Stimulated activated CD8-positive, alpha-beta memory T cell treated with anti-CD3 and anti-CD28 coated beads, Interleukin-4, amount 100 ng/mL, for 1 hour (primary cell): ENCODE measurements around the gene AASDHPPT.
A peak's percentile ranks its signal among the peaks of the same experiment; 100 is the strongest.
"Not testable (repeated sequence)": the region's sequence is repeated elsewhere in the genome, so short reads cannot be mapped to it uniquely, and the experiment has no call there.

Source experiments
- DNase-seq, 2 donors: peaks; one replicate each; pipeline ENCODE4 v3.0.0-alpha.2; 2020; ENCODE audit warnings: low read depth in 2 of 2, low spot score in 1 of 2

The AASDHPPT gene

GRCh38 chr11:106077609-106078455 lies at the start of gene AASDHPPT:
AASDHPPT (plus strand) TSS chr11:106077662; CDS start chr11:106077711, 49 bp downstream.
- no peak for DNase-seq

- no peak for DNase-seq
These were observed 46.9 kb upstream of the AASDHPPT start for GRCh38 chr11:106030609-106031008.

- DNase-seq: no peak
These were observed 46.2 kb upstream of the AASDHPPT start for GRCh38 chr11:106031202-106031810.

GRCh38 chr11:106031936-106032335 lies 45.5 kb upstream of the AASDHPPT start:
- no peak for DNase-seq

GRCh38 chr11:106032861-106033260 lies 44.6 kb upstream of the AASDHPPT start:
- no peak for DNase-seq

GRCh38 chr11:106043540-106043939 lies 33.9 kb upstream of the AASDHPPT start:
- no peak for DNase-seq

- no peak for DNase-seq
These were observed 29.8 kb upstream of the AASDHPPT start for GRCh38 chr11:106047631-106048030.

GRCh38 chr11:106049727-106050476 lies 27.6 kb upstream of the AASDHPPT start:
- no peak for DNase-seq

- no peak for DNase-seq
These were observed 26.4 kb upstream of the AASDHPPT start for GRCh38 chr11:106051103-106051502.

- not testable (repeated sequence) for DNase-seq
These were observed 19.1 kb upstream of the AASDHPPT start for GRCh38 chr11:106058377-106058776.

- no peak for DNase-seq
These were observed 17.8 kb upstream of the AASDHPPT start for GRCh38 chr11:106059617-106060016.

GRCh38 chr11:106061249-106061784 lies 16.1 kb upstream of the AASDHPPT start:
- no peak for DNase-seq

- no peak for DNase-seq
These were observed 15.2 kb upstream of the AASDHPPT start for GRCh38 chr11:106061954-106062949.

- no peak for DNase-seq
These were observed 14.5 kb upstream of the AASDHPPT start for GRCh38 chr11:106063009-106063408.

- no peak for DNase-seq
These were observed 6.9 kb upstream of the AASDHPPT start for GRCh38 chr11:106070606-106071005.

GRCh38 chr11:106072804-106073203 lies 4.7 kb upstream of the AASDHPPT start:
- DNase-seq: no peak

- no peak for DNase-seq
These were observed 1.1 kb upstream of the AASDHPPT start for GRCh38 chr11:106076171-106076918.

GRCh38 chr11:106076919-106077608 lies 398 bp upstream of the AASDHPPT start, which contains the start of gene KBTBD3:
KBTBD3 (minus strand) TSS chr11:106077347; CDS start chr11:106059097, 18,250 bp downstream.
- peak; percentile 90 to 96 for DNase-seq

- no peak for DNase-seq
These were observed 4.6 kb downstream of the AASDHPPT start for GRCh38 chr11:106082096-106082495.
